Measurements from ENCODE around the gene ZNF488. TPM values are rescaled to one million over a fixed set of nuclear protein-coding genes. Genes with fewer than 3 reads are reported as not detected.

The ZNF488 gene
- total and polyA plus RNA-seq, 8 donors: 0.43 to 15.1 (median 0.62) TPM; not detected in 2

- no peak for DNase-seq
- H3K9me3 ChIP-seq: no peaks in the 10 kb centered on the region
- no peaks in the 10 kb centered on the region for H3K4me1 ChIP-seq
- WGBS, 5 donors: 76 to 84% (median 83%) methylated on average over 5 of the region's 5 CpGs
- intact Hi-C loops (cut with DNase I; ENCODE audit: low total_unique reads): no loop called here
- no peak for TF ChIP-seq CTCF (IDR thresholded peaks at IDR 0.05)
- no peak for TF ChIP-seq EP300 (IDR thresholded peaks at IDR 0.05)
- no peak for TF ChIP-seq POLR2AphosphoS5 (IDR thresholded peaks at IDR 0.05)
- TF ChIP-seq POLR2A (IDR thresholded peaks at IDR 0.05): no peak
- no peak overlapping the region for H3K4me3 ChIP-seq
- H3K36me3 ChIP-seq: no peaks in the 10 kb centered on the region
- no peaks in the 10 kb centered on the region for H3K27me3 ChIP-seq
- H3K27ac ChIP-seq: no peak overlapping the region
Observed at GRCh38 chr10:47356708-47357107, 27.4 kb downstream of the ZNF488 start.

DNA sequence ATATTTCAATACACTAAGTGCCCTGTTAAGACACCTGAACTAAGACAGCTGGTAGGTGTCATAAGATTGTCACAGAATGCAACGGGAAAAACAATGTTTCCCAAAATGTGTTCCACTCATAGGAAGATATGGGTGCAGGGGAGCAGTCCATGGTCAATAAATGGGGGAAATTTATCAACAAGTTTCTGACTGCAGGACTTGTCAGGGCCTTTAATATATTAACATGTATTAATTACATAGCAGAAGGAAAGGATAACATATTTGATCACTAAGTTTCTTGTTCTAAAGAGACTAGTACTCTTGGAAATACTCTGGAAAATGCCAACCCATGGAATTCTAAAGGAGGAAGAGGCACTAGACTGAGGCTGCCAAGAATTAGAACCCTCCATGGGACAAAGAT lies 29.2 kb downstream of the ZNF488 start:
- no peak for TF ChIP-seq POLR2A (IDR thresholded peaks at IDR 0.05)
- TF ChIP-seq POLR2AphosphoS5 (IDR thresholded peaks at IDR 0.05): no peak
- no peak for TF ChIP-seq CTCF (IDR thresholded peaks at IDR 0.05)
- TF ChIP-seq EP300 (IDR thresholded peaks at IDR 0.05): no peak
- intact Hi-C loops (cut with DNase I; ENCODE audit: low total_unique reads): no loop called here
- Histone ChIP-seq H3K4me3 (no peak overlapping the region), H3K9me3 (no peaks in the 10 kb centered on the region), H3K36me3 (no peaks in the 10 kb centered on the region), H3K27me3 (no peaks in the 10 kb centered on the region), H3K4me1 (no peaks in the 10 kb centered on the region), H3K27ac (no peak overlapping the region)
- 62 to 91% (median 78%) methylated on average over 1 of the region's 1 CpG for WGBS, 5 donors
- DNase-seq: no peak

GRCh38 chr10:47354165-47354564 lies 29.9 kb downstream of the ZNF488 start:
- H3K36me3 ChIP-seq: no peaks in the 10 kb centered on the region
- intact Hi-C loops (cut with DNase I; ENCODE audit: low total_unique reads): no loop called here
- WGBS, 5 donors: 37 to 62% (median 51%) methylated on average over 3 to 4 of the region's 4 CpGs
- H3K4me1 ChIP-seq: no peaks in the 10 kb centered on the region
- H3K4me3 ChIP-seq: no peak overlapping the region
- H3K9me3 ChIP-seq: no peaks in the 10 kb centered on the region
- no peak overlapping the region for H3K27ac ChIP-seq
- DNase-seq: peak in 1 of 2 donors; percentile 56
- TF ChIP-seq CTCF (IDR thresholded peaks at IDR 0.05) (no peak), POLR2AphosphoS5 (IDR thresholded peaks at IDR 0.05) (no peak), EP300 (IDR thresholded peaks at IDR 0.05) (no peak), POLR2A (IDR thresholded peaks at IDR 0.05) (no peak)
- no peaks in the 10 kb centered on the region for H3K27me3 ChIP-seq

DNA sequence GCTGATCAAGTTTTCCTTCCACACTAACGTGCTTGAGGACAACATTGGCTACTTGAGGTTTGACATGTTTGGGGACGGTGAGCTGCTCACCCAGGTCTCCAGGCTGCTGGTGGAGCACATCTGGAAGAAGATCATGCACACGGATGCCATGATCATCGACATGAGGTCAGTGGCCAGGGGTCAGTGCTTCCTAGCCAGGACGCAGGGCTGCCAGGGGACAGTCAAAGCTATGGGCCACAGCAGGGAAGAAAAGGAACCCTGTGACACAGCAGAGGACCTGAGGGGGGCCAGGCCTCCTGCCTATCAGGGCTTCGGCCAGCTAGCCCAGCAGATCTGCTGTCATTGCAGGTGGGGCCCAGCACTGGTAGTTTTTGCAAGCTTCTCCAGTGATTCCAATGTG lies 30.7 kb downstream of the ZNF488 start:
- intact Hi-C loops (cut with DNase I; ENCODE audit: low total_unique reads): no loop called here
- 85 to 94% (median 87%) methylated on average over 6 of the region's 6 CpGs for WGBS, 5 donors
- no peaks in the 10 kb centered on the region for H3K9me3 ChIP-seq

More for the DNA sequence above, 30.7 kb downstream of the ZNF488 start:
- no peak overlapping the region for H3K4me3 ChIP-seq
- no peak overlapping the region for H3K27ac ChIP-seq
- no peak for TF ChIP-seq EP300 (IDR thresholded peaks at IDR 0.05)
- TF ChIP-seq POLR2AphosphoS5 (IDR thresholded peaks at IDR 0.05): no peak
- no peak for TF ChIP-seq POLR2A (IDR thresholded peaks at IDR 0.05)
- no peak for TF ChIP-seq CTCF (IDR thresholded peaks at IDR 0.05)
- no peaks in the 10 kb centered on the region for H3K4me1 ChIP-seq
- H3K36me3 ChIP-seq: no peaks in the 10 kb centered on the region
- no peaks in the 10 kb centered on the region for H3K27me3 ChIP-seq
- DNase-seq: no peak
